HCT116 (cell line): ENCODE measurements around the gene MORN1. TPM values are rescaled to one million over a fixed set of nuclear protein-coding genes. Genes with fewer than 3 reads are reported as not detected.

Experiments used
- ATAC-seq: fragments of 200-7000 bp; cut with Tn5 transposase; 2 replicates; pipeline ENCODE4 v1.9.1; 2020; ENCODE audit warnings: mild to moderate bottlenecking, moderate library complexity
- BruUV-seq: library from RNA; stranded (reverse); fragments of 400-500 nt; replicated peaks from 2 replicates; lab custom pipeline; 2021; lab: Mats Ljungman, UMichigan
- CTCF ChIA-PET: fragments of 300-600 bp; sonication (Branson Sonifier 250); formaldehyde crosslinking; loops from one replicate; lab custom pipeline; 2021; ENCODE audit warnings: antibody characterized with exemption; lab: Charles Lee
- POLR2A ChIA-PET: fragments of 300-600, 350-600 bp; sonication (Branson Sonifier 250); formaldehyde crosslinking; loops from one replicate; lab custom pipeline; 2021; ENCODE audit warnings: antibody characterized with exemption; lab: Charles Lee
- RAD21 ChIA-PET, 2 experiments: fragments of 300-600 bp; sonication (Branson Sonifier 250); formaldehyde crosslinking; loops; one replicate each; lab custom pipeline; 2023; ENCODE audit warnings: low total read pairs in 2 of 2; ENCODE audit not compliant: uncharacterized antibody in 2 of 2, unreplicated experiment in 2 of 2, low non-redundant PET in 1 of 2; lab: Charles Lee
- DNase-seq: peaks from one replicate; pipeline ENCODE4 v3.0.0-alpha.2; 2010; ENCODE audit warnings: low read depth, low spot score
- H2AFZ ChIP-seq: fragments of 200-600 bp; shearing (Covaris generic), sonication (generic); 2 replicates; pipeline ENCODE4 v1.6.1; 2017; ENCODE audit warnings: low read depth, mixed run types, mixed read lengths, antibody characterized with exemption, low read length; ENCODE audit not compliant: poor library complexity, severe bottlenecking
- H3K27ac ChIP-seq: 2 replicates; pipeline ENCODE4 v1.5.1; 2012; ENCODE audit warnings: low read depth, low read length
- H3K27me3 ChIP-seq: fragments of 200-600 bp; sonication (generic); 2 replicates; pipeline ENCODE4 v1.6.1; 2016; ENCODE audit warnings: mixed run types, low read length, mixed read lengths; ENCODE audit not compliant: insufficient read depth
- H3K36me3 ChIP-seq, 2 experiments: fragments of 200-500 bp in 1 of 2; fragments of 200-600 bp in 1 of 2; sonication (Bioruptor generic) in 1 of 2; sonication (generic) in 1 of 2; 2 replicates each; pipeline versions ENCODE4 v1.5.1 to v1.6.1; 2014 to 2016; ENCODE audit warnings: low read length in 2 of 2, inconsistent platforms in 1 of 2, mixed read lengths in 1 of 2, mixed run types in 1 of 2; ENCODE audit not compliant: insufficient read depth in 2 of 2, control insufficient read depth in 1 of 2
- H3K4me1 ChIP-seq, 2 experiments: fragments of 200-600 bp in 1 of 2; sonication (generic) in 1 of 2; 2 replicates each; pipeline versions ENCODE4 v1.5.1 to v1.6.1; 2012 to 2017; ENCODE audit warnings: low read length in 2 of 2, inconsistent platforms in 1 of 2, mild to moderate bottlenecking in 1 of 2, mixed read lengths in 1 of 2, mixed run types in 1 of 2, moderate library complexity in 1 of 2; ENCODE audit not compliant: insufficient read depth in 2 of 2, control insufficient read depth in 1 of 2
- H3K4me2 ChIP-seq: fragments of 200-600 bp; sonication (generic); 2 replicates; pipeline ENCODE4 v1.6.1; 2017; ENCODE audit warnings: mixed run types, low read length, mixed read lengths
- H3K4me3 ChIP-seq, 2 experiments: fragments of 200-600 bp in 1 of 2; sonication (generic) in 1 of 2; replicated peaks in 1 of 2; 2 replicates each; pipeline ENCODE4 v1.5.1; 2011 to 2016; ENCODE audit warnings: low read length in 2 of 2, control low read depth in 1 of 2, low read depth in 1 of 2, mild to moderate bottlenecking in 1 of 2, mixed read lengths in 1 of 2, mixed run types in 1 of 2
- H3K79me2 ChIP-seq: fragments of 200-600 bp; sonication (generic); 2 replicates; pipeline ENCODE4 v1.6.1; 2017; ENCODE audit warnings: mild to moderate bottlenecking, mixed run types, low read length, moderate library complexity, mixed read lengths; ENCODE audit not compliant: insufficient read depth
- H3K9ac ChIP-seq: fragments of 200-600 bp; sonication (generic); 2 replicates; pipeline ENCODE4 v1.6.1; 2016; ENCODE audit warnings: low read length, mixed read lengths
- H3K9me2 ChIP-seq: fragments of 200-600 bp; sonication (generic), shearing (Covaris generic); 2 replicates; pipeline ENCODE4 v1.6.1; 2017; ENCODE audit warnings: mixed run types, mild to moderate bottlenecking, moderate library complexity; ENCODE audit not compliant: insufficient read depth
- H3K9me3 ChIP-seq, 2 experiments: fragments of 200-500 bp in 1 of 2; fragments of 200-600 bp in 1 of 2; sonication (Bioruptor generic) in 1 of 2; sonication (generic) in 1 of 2; 2 replicates each; pipeline ENCODE4 v1.6.1; 2014 to 2017; ENCODE audit warnings: low read length in 2 of 2, mixed read lengths in 2 of 2, inconsistent platforms in 1 of 2, low read depth in 1 of 2, mild to moderate bottlenecking in 1 of 2, mixed run types in 1 of 2, moderate library complexity in 1 of 2; ENCODE audit not compliant: control insufficient read depth in 1 of 2, insufficient read depth in 1 of 2
- H4K20me1 ChIP-seq: fragments of 200-600 bp; sonication (generic), shearing (Covaris generic); 2 replicates; pipeline ENCODE4 v1.6.1; 2017; ENCODE audit warnings: mixed run types, mild to moderate bottlenecking, moderate library complexity; ENCODE audit not compliant: insufficient read depth
- ELF1 ChIP-seq: IDR thresholded peaks from 2 replicates; pipeline ENCODE4 v1.6.1; 2012; ENCODE audit warnings: low read depth, borderline replicate concordance
- EZH2phosphoT487 ChIP-seq: fragments of 200-600 bp; IDR thresholded peaks from 2 replicates; pipeline ENCODE4 v1.6.1; 2018; ENCODE audit warnings: antibody characterized with exemption, borderline replicate concordance
- JUND ChIP-seq: IDR thresholded peaks from 2 replicates; pipeline ENCODE4 v1.6.1; 2012
- POLR2A ChIP-seq: IDR thresholded peaks from 2 replicates; pipeline ENCODE4 v1.7.0; 2011; ENCODE audit warnings: borderline replicate concordance; ENCODE audit not compliant: insufficient read depth, insufficient read length; ENCODE audit errors: extremely low read depth
- RAD21 ChIP-seq: IDR thresholded peaks from 2 replicates; pipeline ENCODE4 v1.6.1; 2012; ENCODE audit warnings: low read depth, mild to moderate bottlenecking
- intact Hi-C: fragments of 100-400 bp; cut with micrococcal nuclease; formaldehyde crosslinking; loops from 2 replicates; pipeline ENCODE4 v1.10.0; 2022
- total RNA-seq: library from RNA; stranded (reverse); gene quantifications from one replicate; pipeline ENCODE4 v1.2.1, GENCODE V29; 2021; ENCODE audit not compliant: unreplicated experiment
- TF ChIP-seq, protein P1 (sequence below): IDR thresholded peaks from 2 replicates; pipeline ENCODE4 v1.6.1; 2011; ENCODE audit warnings: mild to moderate bottlenecking, low read length, moderate library complexity; ENCODE audit not compliant: insufficient replicate concordance; ENCODE audit errors: extremely low read depth
- TF ChIP-seq, protein P2 (sequence below): IDR thresholded peaks from 2 replicates; pipeline ENCODE4 v1.6.1; 2012
- TF ChIP-seq, protein P3 (sequence below): IDR thresholded peaks from 2 replicates; pipeline ENCODE4 v1.6.1; 2012; ENCODE audit warnings: low read depth

MORN1 gene
- total RNA-seq, 1 experiment from 2014 or later = 21.4 TPM

- Histone ChIP-seq H3K27me3 (no peaks in the 10 kb centered on the region), H3K79me2 (no peaks in the 10 kb centered on the region), H3K4me2 (no peak overlapping the region), H3K4me1 (no peaks in the 10 kb centered on the region), H3K27ac (no peak overlapping the region), H4K20me1 (no peaks in the 10 kb centered on the region), H3K9ac (no peak overlapping the region), H3K9me3 (no peaks in the 10 kb centered on the region), H3K9me2 (no peaks in the 10 kb centered on the region), H3K4me3 (no peak overlapping the region), H2AFZ (no peak overlapping the region), H3K36me3 (no peaks in the 10 kb centered on the region)
- no peak for TF ChIP-seq RAD21
- no peak for TF ChIP-seq ELF1
- TF ChIP-seq, protein P1, sequence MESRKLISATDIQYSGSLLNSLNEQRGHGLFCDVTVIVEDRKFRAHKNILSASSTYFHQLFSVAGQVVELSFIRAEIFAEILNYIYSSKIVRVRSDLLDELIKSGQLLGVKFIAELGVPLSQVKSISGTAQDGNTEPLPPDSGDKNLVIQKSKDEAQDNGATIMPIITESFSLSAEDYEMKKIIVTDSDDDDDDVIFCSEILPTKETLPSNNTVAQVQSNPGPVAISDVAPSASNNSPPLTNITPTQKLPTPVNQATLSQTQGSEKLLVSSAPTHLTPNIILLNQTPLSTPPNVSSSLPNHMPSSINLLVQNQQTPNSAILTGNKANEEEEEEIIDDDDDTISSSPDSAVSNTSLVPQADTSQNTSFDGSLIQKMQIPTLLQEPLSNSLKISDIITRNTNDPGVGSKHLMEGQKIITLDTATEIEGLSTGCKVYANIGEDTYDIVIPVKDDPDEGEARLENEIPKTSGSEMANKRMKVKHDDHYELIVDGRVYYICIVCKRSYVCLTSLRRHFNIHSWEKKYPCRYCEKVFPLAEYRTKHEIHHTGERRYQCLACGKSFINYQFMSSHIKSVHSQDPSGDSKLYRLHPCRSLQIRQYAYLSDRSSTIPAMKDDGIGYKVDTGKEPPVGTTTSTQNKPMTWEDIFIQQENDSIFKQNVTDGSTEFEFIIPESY = no peak
- no peak for TF ChIP-seq POLR2A
- no peak for TF ChIP-seq JUND
- TF ChIP-seq EZH2phosphoT487 = no peak
- TF ChIP-seq, protein P2, sequence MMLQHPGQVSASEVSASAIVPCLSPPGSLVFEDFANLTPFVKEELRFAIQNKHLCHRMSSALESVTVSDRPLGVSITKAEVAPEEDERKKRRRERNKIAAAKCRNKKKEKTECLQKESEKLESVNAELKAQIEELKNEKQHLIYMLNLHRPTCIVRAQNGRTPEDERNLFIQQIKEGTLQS = no peak
- intact Hi-C loops = no loop called here
- DNase-seq (no peak), ATAC-seq (no peak)
- no TSS peak for BruUV-seq
- RAD21 ChIA-PET = no interaction called here
- CTCF ChIA-PET = no interaction called here
- POLR2A ChIA-PET = no interaction called here
Measured at GRCh38 chr1:2438641-2439040, 47.3 kb upstream of the MORN1 start.

DNA sequence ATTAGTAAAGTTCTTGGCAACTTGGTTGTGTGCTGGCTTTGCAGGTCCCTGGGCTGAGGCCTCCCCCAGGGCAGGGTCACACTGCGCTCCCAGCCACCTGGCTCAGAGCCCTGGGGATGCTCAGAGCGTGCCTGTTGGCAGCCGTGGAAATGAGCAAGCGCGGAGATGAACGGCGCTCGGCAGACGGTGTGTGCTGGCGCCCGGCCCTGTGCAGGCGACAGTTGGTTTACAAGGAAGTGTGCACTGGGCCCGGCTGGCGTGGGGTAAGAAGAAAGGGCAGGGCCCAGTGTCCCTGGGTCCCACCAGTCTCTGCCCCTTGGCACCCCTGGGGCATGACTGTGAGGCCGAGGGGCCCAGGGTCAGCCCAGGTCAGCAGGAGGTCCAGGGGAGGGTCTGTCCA, 46.7 kb upstream of the MORN1 start:
- CTCF ChIA-PET = no interaction called here
- Histone ChIP-seq H3K27me3 (peaks cover 3% of the 10 kb centered on the region; the same call in 1 of the 2 replicates), H3K36me3 (no peaks in the 10 kb centered on the region), H3K9me2 (no peaks in the 10 kb centered on the region), H3K9me3 (no peaks in the 10 kb centered on the region), H3K9ac (no peak overlapping the region), H3K4me2 (no peak overlapping the region), H3K4me3 (no peak overlapping the region), H3K4me1 (no peaks in the 10 kb centered on the region), H2AFZ (no peak overlapping the region)
- POLR2A ChIA-PET = no interaction called here
- TF ChIP-seq POLR2A = no peak
- TF ChIP-seq, protein P3, sequence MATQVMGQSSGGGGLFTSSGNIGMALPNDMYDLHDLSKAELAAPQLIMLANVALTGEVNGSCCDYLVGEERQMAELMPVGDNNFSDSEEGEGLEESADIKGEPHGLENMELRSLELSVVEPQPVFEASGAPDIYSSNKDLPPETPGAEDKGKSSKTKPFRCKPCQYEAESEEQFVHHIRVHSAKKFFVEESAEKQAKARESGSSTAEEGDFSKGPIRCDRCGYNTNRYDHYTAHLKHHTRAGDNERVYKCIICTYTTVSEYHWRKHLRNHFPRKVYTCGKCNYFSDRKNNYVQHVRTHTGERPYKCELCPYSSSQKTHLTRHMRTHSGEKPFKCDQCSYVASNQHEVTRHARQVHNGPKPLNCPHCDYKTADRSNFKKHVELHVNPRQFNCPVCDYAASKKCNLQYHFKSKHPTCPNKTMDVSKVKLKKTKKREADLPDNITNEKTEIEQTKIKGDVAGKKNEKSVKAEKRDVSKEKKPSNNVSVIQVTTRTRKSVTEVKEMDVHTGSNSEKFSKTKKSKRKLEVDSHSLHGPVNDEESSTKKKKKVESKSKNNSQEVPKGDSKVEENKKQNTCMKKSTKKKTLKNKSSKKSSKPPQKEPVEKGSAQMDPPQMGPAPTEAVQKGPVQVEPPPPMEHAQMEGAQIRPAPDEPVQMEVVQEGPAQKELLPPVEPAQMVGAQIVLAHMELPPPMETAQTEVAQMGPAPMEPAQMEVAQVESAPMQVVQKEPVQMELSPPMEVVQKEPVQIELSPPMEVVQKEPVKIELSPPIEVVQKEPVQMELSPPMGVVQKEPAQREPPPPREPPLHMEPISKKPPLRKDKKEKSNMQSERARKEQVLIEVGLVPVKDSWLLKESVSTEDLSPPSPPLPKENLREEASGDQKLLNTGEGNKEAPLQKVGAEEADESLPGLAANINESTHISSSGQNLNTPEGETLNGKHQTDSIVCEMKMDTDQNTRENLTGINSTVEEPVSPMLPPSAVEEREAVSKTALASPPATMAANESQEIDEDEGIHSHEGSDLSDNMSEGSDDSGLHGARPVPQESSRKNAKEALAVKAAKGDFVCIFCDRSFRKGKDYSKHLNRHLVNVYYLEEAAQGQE = no peak
- TF ChIP-seq, all 23 proteins: peak for 0
- intact Hi-C loops = no loop called here
- no peaks in the 10 kb centered on the region for H4K20me1 ChIP-seq
- no TSS peak for BruUV-seq
- RAD21 ChIA-PET = no interaction called here
- H3K79me2 ChIP-seq = no peaks in the 10 kb centered on the region
- no peak overlapping the region for H3K27ac ChIP-seq
- ATAC-seq (no peak), DNase-seq (no peak)
